Measurements from ENCODE around the gene OSBPL6. TPM values are rescaled to one million over a fixed set of nuclear protein-coding genes. Genes with fewer than 3 reads are reported as not detected.
"Not testable (repeated sequence)": the region's sequence is repeated elsewhere in the genome, so short reads cannot be mapped to it uniquely, and the experiment has no call there.

The OSBPL6 gene
- total RNA-seq, 8 experiments from 2014 or later: 6.8 to 16.5 (median 11.2) TPM

DNA sequence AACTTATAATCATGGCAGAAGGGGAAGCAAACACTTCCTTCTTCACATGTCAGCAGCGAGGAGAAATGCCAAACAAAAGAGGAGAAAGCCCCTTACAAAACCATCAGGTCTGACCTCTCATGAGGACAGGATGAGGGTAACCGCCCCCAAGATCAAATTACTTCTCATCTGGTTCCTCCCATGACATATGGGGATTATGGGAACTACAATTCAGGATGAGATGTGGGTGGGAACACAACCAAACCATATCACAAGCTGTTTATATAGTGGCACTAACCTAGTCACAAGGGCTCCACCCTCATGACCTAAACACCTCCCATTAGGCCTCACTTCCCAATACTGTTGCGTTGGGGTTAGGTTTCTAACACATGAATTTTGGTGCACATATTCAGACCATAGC lies 110.0 kb downstream of the OSBPL6 start:
- peaks cover 0 to 12% of the 10 kb centered on the region in 2 donors for H3K4me1 ChIP-seq (replicated peaks in 1 of 2)
- H3K4me3 ChIP-seq: no peak overlapping the region
- H3K27ac ChIP-seq: no peak overlapping the region
- WGBS, 10 experiments: 70 to 100% (median 89%) methylated on average over 1 to 2 of the region's 3 CpGs; no CpG with 5 or more reads in 5 of the 10 experiments
- ATAC-seq (replicated peaks in 6 of 8): peak in 3 of 8 experiments; percentile 45 to 57 (median 52)
- in situ Hi-C loops (cut with MboI; ENCODE audit: low pct_unique_long_range_greater_than_20kb in 2 of 9, low sequenced_read_pairs in 9 of 9, unreplicated experiment in 9 of 9): no loop called here

DNA sequence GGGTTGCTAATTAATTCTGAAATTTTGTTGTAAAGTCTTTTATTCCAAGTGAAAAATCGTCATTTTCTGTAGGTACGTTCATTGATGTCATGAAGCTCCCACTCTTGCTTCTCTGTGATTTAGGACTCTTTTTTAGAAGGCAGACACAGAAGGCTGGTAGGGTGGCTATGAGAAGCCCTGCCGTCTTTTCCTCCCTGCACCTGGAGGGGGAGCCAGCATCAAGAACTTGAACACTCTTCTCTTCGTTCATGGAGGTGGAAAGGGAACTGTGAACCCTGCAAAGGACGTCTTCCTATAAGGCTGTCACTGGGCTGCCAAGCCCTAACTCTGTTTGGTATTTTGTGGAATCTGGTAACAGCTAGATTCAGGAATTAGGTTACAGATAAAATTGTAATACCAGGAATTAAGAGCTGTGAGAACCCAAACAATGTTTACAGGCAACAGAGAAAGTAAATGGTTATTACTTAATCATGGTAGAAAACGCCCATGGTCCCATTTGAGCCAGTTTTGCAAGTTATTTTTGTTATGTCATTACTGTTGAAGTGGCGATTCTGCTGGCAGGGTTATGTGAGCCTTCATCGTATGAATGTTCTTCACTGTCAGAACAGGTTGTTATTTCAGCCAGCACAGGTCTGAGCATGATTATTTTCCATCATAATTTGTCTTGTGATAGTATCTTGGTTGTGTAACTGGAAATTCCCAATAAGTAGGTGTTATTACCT lies 112.2 kb downstream of the OSBPL6 start:
- WGBS, 10 experiments: 35 to 75% (median 59%) methylated on average over 1 to 7 of the region's 8 CpGs; no CpG with 5 or more reads in 1 of the 10 experiments
- H3K27ac ChIP-seq: no peak overlapping the region
- ATAC-seq (replicated peaks in 6 of 8): peak in 4 of 8 experiments; percentile 80 to 93 (median 90)
- H3K4me3 ChIP-seq: no peak overlapping the region
- H3K4me1 ChIP-seq (replicated peaks in 1 of 2): peaks cover 0 to 7% of the 10 kb centered on the region in 2 donors
- in situ Hi-C loops (cut with MboI; ENCODE audit: low pct_unique_long_range_greater_than_20kb in 2 of 9, low sequenced_read_pairs in 9 of 9, unreplicated experiment in 9 of 9): no loop called here

DNA sequence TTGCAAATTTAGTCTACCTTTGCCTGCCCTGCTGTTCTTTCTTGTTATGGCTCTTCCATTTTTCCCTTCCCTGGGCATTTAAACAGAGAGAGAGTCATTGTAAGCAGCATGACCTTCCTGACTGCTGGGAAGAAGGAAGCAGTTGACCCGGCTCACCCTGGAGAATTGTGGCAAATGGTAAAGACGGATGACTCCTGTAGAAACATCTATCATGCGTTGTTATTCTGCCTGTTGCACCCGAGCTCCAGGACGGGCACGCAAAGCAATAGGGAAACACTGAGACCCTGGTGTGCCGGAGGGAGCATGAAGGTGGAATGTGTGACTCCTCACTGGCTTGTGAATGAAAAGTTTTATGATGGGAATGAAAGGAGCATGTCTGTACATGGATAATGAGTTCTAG lies 113.3 kb downstream of the OSBPL6 start:
- Histone ChIP-seq H3K4me3 (no peak overlapping the region), H3K27ac (no peak overlapping the region), H3K4me1 (replicated peaks in 1 of 2) (peaks cover 0 to 6% of the 10 kb centered on the region in 2 donors)
- peak in 2 of 8 experiments; percentile 66 to 70 for ATAC-seq (replicated peaks in 6 of 8)
- in situ Hi-C loops (cut with MboI; ENCODE audit: low pct_unique_long_range_greater_than_20kb in 2 of 9, low sequenced_read_pairs in 9 of 9, unreplicated experiment in 9 of 9): no loop called here
- WGBS, 10 experiments: 48 to 84% (median 72%) methylated on average over 3 to 7 of the region's 7 CpGs; no CpG with 5 or more reads in 3 of the 10 experiments

DNA sequence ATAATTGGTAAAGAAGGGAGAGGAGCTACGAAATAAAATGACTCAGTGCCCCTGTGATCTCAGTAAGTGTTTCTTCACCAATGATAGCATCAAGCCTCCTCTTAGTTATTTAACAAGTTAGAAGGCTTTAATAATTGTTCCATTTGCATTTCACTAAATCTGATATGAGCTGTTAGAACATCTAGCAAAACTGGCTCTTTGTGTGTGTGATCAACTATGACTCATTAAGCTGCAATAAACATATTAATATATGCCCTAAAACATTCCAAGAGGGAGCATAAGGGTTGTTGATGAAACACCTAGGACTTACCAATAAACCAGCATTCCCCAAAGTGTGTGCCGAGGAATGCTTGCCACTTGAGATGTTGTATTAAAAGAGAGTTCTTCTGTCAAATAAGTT lies 115.2 kb downstream of the OSBPL6 start:
- in situ Hi-C loops (cut with MboI; ENCODE audit: low pct_unique_long_range_greater_than_20kb in 2 of 9, low sequenced_read_pairs in 9 of 9, unreplicated experiment in 9 of 9): no loop called here
- peaks cover 0 to 6% of the 10 kb centered on the region in 2 donors for H3K4me1 ChIP-seq (replicated peaks in 1 of 2)
- H3K4me3 ChIP-seq: no peak overlapping the region
- no peak for ATAC-seq (replicated peaks in 6 of 8)
- 17 to 100% (median 98%) methylated on average over 1 to 2 of the region's 2 CpGs; no CpG with 5 or more reads in 2 of the 10 experiments for WGBS, 10 experiments
- no peak overlapping the region for H3K27ac ChIP-seq

GRCh38 chr2:178315078-178315477 lies 120.8 kb downstream of the OSBPL6 start:
- Histone ChIP-seq H3K4me3 (no peak overlapping the region), H3K27ac (no peak overlapping the region), H3K4me1 (replicated peaks in 1 of 2) (peaks cover 0 to 13% of the 10 kb centered on the region in 2 donors)
- WGBS, 10 experiments: 87 to 100% (median 92%) methylated on average over 2 to 4 of the region's 4 CpGs; no CpG with 5 or more reads in 2 of the 10 experiments
- in situ Hi-C loops (cut with MboI; ENCODE audit: low pct_unique_long_range_greater_than_20kb in 2 of 9, low sequenced_read_pairs in 9 of 9, unreplicated experiment in 9 of 9): no loop called here
- ATAC-seq (replicated peaks in 6 of 8): no peak

DNA sequence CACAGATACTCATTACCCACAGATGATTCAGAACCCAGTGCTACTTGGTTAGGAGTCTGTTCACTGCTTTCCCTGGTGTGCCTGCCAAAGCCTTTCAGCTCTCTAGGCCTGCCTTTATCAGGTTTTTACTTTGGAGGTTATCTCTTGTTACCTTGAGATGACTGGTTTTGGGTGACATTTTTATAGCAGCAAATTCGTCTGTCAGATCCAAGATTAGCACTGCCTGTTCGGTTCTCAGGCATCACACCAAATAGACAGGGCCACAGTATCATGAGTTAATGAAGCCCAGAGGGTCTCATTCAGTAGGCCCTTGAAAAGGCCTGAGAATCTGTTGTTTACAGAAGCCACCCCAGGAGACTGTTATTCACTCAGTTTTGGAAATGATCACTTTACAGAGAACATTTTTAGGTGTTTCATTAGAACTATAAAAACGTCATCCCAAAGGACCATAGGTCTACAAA lies 121.2 kb downstream of the OSBPL6 start:
- H3K4me3 ChIP-seq: no peak overlapping the region
- no peak overlapping the region for H3K27ac ChIP-seq
- peaks cover 0 to 14% of the 10 kb centered on the region in 2 donors for H3K4me1 ChIP-seq (replicated peaks in 1 of 2)
- in situ Hi-C loops (cut with MboI; ENCODE audit: low pct_unique_long_range_greater_than_20kb in 2 of 9, low sequenced_read_pairs in 9 of 9, unreplicated experiment in 9 of 9): no loop called here
- ATAC-seq (replicated peaks in 6 of 8): no peak
- WGBS, 10 experiments: 18 to 79% (median 61%) methylated on average over 1 to 3 of the region's 3 CpGs; no CpG with 5 or more reads in 2 of the 10 experiments

DNA sequence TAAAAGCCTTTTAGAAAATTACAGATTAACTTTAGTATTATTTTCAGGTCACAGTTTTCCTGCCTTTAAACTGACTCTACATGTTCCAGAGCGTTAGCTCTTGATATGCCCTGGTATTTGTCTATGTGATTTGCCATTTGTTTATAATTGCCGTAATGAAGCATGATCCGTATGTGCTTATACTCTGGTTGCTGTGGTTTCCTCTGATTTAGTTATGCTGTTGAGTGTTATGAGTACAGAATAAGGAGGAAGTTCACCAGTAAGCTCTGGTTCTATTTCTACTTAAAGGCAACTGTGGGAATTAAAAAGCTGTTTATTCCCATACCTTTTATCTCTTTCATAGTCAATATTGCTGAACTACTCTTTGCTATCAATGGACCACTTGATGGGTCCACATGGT lies 123.5 kb downstream of the OSBPL6 start:
- WGBS, 10 experiments: 75 to 100% (median 93%) methylated on average over 1 to 3 of the region's 3 CpGs; no CpG with 5 or more reads in 1 of the 10 experiments
- ATAC-seq (replicated peaks in 6 of 8): no peak
- Histone ChIP-seq H3K4me3 (no peak overlapping the region), H3K27ac (no peak overlapping the region), H3K4me1 (replicated peaks in 1 of 2) (peaks cover 0 to 14% of the 10 kb centered on the region in 2 donors)
- in situ Hi-C loops (cut with MboI; ENCODE audit: low pct_unique_long_range_greater_than_20kb in 2 of 9, low sequenced_read_pairs in 9 of 9, unreplicated experiment in 9 of 9): no loop called here

DNA sequence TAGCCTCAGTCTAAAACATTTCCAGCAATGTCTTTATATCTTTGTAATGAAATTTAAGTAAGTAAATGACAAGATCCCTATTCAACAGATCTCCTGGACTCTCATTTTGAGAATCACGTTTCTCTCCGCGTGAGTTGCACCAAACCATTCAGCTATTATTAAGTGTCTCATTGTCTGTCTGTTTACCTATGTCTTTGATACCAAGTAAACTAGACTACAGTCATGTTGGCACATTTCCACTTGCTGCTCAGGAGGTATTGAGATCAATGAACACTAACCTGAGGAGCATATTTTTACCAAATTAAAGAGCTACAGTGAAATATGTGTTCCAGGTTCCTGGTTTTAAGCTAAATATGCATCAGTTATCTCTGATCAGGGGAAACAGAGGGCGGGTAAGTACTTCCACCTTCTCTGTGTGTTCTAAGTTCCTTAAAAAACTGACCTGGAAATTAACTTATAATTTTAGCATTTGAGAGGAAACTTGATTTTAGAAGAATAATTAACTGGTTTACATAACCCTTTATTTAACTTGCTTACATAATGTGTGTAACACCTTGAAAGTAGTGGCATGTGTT lies 125.8 kb downstream of the OSBPL6 start:
- 68 to 100% (median 94%) methylated on average over 2 to 4 of the region's 4 CpGs; no CpG with 5 or more reads in 2 of the 10 experiments for WGBS, 10 experiments
- Histone ChIP-seq H3K27ac (no peak overlapping the region), H3K4me1 (replicated peaks in 1 of 2) (peaks cover 0 to 14% of the 10 kb centered on the region in 2 donors), H3K4me3 (no peak overlapping the region)
- ATAC-seq (replicated peaks in 6 of 8): no peak
- in situ Hi-C loops (cut with MboI; ENCODE audit: low pct_unique_long_range_greater_than_20kb in 2 of 9, low sequenced_read_pairs in 9 of 9, unreplicated experiment in 9 of 9): no loop called here

GRCh38 chr2:178322068-178322467 lies 127.8 kb downstream of the OSBPL6 start:
- in situ Hi-C loops (cut with MboI; ENCODE audit: low pct_unique_long_range_greater_than_20kb in 2 of 9, low sequenced_read_pairs in 9 of 9, unreplicated experiment in 9 of 9): no loop called here
- H3K4me1 ChIP-seq (replicated peaks in 1 of 2): peaks cover 0 to 14% of the 10 kb centered on the region in 2 donors
- WGBS, 10 experiments: 32 to 79% (median 65%) methylated on average over 2 to 3 of the region's 3 CpGs; no CpG with 5 or more reads in 1 of the 10 experiments
- ATAC-seq (replicated peaks in 6 of 8): no peak
- H3K27ac ChIP-seq: no peak overlapping the region
- H3K4me3 ChIP-seq: no peak overlapping the region

- WGBS, 10 experiments: 78 to 100% (median 94%) methylated on average over 2 to 6 of the region's 6 CpGs
- H3K4me3 ChIP-seq; ATAC-seq (replicated peaks in 6 of 8): not testable (repeated sequence)
Observed at GRCh38 chr2:178323331-178323730, 129.0 kb downstream of the OSBPL6 start.

DNA sequence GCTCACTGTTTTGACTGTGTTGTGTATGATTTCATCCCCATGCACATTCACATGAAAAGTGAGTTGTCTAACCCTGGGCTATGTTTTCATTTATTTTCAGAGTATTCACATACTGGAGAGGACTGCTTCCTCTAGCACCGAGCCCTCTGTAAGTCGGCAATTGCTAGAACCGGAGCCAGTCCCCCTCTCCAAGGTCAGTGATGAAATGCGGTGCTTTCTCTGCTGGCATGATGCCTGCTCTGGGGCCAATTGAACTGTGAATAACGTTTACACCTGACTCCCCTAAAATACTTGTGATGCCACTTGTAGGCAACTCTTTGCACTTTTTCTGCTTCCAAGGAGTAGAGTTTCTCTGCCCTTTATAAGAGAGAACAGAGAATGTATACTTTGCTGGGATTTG lies 129.8 kb downstream of the OSBPL6 start:
- ATAC-seq (replicated peaks in 6 of 8): no peak
- WGBS, 10 experiments: 40 to 100% (median 82%) methylated on average over 1 to 5 of the region's 5 CpGs; no CpG with 5 or more reads in 1 of the 10 experiments
- H3K4me1 ChIP-seq (replicated peaks in 1 of 2): peaks cover 0 to 8% of the 10 kb centered on the region in 2 donors
- H3K27ac ChIP-seq: no peak overlapping the region
- in situ Hi-C loops (cut with MboI; ENCODE audit: low pct_unique_long_range_greater_than_20kb in 2 of 9, low sequenced_read_pairs in 9 of 9, unreplicated experiment in 9 of 9): no loop called here
- H3K4me3 ChIP-seq: no peak overlapping the region

More at GRCh38 chr2:178323331-178323730, 129.0 kb downstream of the OSBPL6 start:
- H3K27ac ChIP-seq; in situ Hi-C loops (cut with MboI; ENCODE audit: low pct_unique_long_range_greater_than_20kb in 2 of 9, low sequenced_read_pairs in 9 of 9, unreplicated experiment in 9 of 9): not testable (repeated sequence)
- peaks cover 0 to 14% of the 10 kb centered on the region in 2 donors for H3K4me1 ChIP-seq (replicated peaks in 1 of 2)

DNA sequence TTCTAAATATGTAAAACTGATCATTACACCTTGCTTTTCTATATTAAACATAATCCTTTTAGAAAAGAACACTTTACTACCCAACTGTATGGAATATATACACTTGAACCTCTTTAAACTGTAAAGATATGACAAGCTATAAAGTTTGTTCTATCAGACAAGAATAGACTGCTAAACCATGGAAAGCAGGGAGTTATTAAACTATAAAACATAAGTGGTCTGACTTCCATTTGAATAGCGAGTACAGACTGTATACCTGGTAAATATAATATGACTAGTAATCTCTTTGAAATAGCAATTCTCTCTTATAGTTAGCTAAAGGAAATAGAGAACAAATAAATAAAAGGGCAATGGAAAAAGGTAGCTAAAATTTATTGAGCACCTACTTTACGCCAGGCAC lies 131.0 kb downstream of the OSBPL6 start:
- ATAC-seq (replicated peaks in 6 of 8): no peak
- Histone ChIP-seq H3K4me3 (no peak overlapping the region), H3K4me1 (replicated peaks in 1 of 2) (no peaks in the 10 kb centered on the region), H3K27ac (no peak overlapping the region)
- in situ Hi-C loops (cut with MboI; ENCODE audit: low pct_unique_long_range_greater_than_20kb in 2 of 9, low sequenced_read_pairs in 9 of 9, unreplicated experiment in 9 of 9): no loop called here
- WGBS, 10 experiments: 85 to 100% (median 100%) methylated on average over 1 to 2 of the region's 2 CpGs; no CpG with 5 or more reads in 1 of the 10 experiments

- peak in 1 of 8 experiments; percentile 27 for ATAC-seq (replicated peaks in 6 of 8)
- H3K27ac ChIP-seq: no peak overlapping the region
- WGBS, 10 experiments: 0 to 91% (median 77%) methylated on average over 1 to 4 of the region's 4 CpGs; no CpG with 5 or more reads in 3 of the 10 experiments
- H3K4me3 ChIP-seq: no peak overlapping the region
- in situ Hi-C loops (cut with MboI; ENCODE audit: low pct_unique_long_range_greater_than_20kb in 2 of 9, low sequenced_read_pairs in 9 of 9, unreplicated experiment in 9 of 9): no loop called here
- peaks cover 0 to 8% of the 10 kb centered on the region in 2 donors for H3K4me1 ChIP-seq (replicated peaks in 1 of 2)
Observed at GRCh38 chr2:178327516-178327915, 133.2 kb downstream of the OSBPL6 start.
